ENCODE data around the gene SMYD3.
"Not testable (repeated sequence)": the region's sequence is repeated elsewhere in the genome, so short reads cannot be mapped to it uniquely, and the experiment has no call there.

Gene SMYD3

DNA sequence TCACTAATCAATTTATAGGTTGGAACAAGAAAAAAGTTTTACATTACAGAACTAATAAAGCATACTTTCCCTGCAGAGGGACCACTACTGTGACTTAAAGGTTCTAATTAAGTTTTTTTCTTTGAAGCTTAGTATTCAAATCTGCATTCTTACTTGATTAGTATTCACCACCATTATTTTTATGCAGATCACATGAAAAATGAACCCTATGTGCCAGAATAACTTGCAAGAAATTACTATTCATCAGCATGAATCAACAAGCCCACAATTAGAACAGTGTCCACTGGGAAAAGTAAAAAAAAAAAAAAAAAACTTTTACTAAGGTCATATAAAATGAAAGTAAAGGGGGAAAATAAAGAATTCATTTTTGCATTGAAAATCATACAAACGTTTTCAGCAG, 90.8 kb downstream of the SMYD3 start:
- DNase-seq = no peak

DNA sequence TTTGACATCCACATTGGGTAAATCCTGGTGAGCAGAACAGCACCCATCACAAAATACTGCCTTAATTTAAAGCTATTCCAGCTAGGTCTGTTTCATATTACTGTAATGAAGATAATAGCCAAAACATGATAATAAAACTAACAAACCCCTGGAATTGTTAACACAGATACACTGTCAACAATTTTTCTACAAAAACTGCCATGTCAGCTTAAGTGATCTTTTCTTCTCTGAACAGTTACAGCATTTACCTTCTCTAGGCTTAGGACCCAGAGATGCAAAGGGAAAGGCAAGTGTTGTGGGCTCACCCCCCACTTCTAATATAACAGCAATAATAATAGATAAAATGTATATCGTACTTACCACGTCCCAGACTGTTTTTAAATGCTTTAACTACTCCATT, 92.1 kb downstream of the SMYD3 start:
- no peak for DNase-seq

DNA sequence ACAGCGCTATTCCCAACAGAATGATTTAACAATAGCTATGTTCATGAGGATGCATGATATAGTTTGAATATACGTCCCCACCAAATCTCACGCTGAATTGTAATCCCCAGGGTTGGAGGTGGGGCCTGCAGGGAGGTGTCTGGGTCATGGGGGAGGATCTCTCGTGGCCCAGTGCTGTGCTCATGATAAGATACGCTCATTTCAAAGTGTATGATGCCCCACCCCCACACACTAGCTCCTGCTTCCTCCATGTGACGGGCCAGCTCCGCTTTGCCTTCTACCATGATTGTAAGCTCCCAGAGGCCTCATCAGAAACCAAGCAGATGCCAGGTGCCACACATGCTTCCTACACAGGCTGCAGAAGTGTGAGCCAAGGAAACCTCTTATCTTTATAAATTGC, 93.6 kb downstream of the SMYD3 start:
- DNase-seq = no peak

DNA sequence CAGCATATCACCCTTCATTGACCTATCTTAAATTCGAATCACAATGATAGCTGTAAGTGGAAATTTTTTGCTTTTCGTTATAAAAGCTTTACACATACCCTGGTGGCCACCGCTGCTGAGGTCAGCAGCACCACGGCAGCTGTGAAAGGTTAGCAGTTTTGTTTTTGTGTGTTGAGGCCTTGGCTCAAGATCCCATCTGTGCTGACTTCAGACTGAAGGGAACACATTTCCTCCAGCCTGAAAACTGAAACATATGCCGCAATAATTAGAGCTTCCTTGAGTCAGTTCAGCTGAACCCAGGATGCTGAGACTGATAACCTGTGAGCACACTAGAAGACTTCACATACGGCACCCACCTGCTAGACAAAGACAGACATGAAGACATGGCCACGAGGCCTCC, 103.0 kb downstream of the SMYD3 start:
- no peak for DNase-seq

DNA sequence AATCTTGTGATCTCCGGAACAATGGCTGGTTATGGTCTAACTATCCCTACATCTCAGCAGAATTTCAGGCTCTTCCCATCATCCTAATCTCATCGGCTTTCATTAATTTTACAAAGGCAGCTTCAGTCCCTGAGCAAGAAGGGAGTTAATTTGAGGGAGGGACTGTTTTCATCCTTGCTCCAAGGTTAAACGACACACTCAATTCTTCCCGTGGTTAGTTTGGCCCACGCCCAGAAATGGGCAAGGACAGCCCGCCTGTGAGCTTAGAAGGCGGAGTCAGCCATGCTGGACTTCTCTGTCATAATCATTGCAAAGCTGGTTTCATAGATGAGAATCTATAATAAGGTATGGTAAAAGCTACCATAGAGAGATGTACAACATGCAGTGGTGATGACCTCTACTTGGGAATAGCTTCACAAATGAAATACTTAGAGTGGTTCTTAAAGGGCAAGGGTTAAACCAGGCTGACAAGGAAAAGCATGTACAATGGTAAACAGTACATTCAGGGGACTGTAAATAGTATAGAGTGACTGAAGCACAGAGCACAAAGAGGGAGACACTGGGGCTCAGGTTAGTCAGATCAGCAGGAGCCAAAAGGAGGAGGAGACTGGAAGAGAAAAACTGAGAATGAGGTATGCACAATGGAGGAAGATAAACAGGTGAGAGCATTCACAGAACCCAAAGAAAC, 108.8 kb downstream of the SMYD3 start:
- no peak for DNase-seq

DNA sequence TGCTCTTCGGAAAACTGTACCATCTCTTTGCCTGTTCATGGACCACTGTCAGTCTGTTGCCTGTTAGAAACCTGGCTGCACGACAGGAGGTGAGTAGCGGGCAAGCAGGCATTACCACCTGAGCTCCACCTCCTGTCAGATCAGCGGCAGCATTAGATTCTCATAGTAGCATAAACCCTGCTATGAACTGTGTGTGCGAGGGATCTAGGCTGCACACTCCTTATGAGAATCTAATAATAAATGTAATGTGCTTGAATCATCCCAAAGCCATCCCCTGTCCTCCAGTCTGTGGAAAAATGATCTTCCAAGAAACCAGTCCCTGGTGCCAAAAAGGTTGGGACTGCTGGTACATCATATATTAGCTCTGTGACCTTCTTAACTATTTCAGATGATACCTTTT, 110.0 kb downstream of the SMYD3 start:
- DNase-seq = no peak

DNA sequence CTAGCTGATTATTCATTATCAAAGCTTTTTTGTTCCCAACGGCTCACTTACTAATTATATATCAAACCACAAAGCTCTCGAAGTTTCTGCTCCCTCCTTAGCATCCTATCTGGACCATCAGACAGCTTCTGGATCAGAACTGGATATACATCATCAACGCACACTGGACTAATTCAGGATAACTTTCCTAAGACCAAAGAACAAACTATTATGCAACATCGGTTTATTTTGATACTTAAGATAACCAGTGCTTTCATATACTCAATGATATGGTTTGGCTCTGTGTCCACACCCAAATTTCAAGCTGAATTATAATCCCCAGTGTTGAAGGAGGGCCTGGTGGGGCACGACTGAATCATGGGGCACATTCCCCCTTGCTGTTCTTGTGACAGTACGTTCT, 110.8 kb downstream of the SMYD3 start:
- DNase-seq = no peak

DNA sequence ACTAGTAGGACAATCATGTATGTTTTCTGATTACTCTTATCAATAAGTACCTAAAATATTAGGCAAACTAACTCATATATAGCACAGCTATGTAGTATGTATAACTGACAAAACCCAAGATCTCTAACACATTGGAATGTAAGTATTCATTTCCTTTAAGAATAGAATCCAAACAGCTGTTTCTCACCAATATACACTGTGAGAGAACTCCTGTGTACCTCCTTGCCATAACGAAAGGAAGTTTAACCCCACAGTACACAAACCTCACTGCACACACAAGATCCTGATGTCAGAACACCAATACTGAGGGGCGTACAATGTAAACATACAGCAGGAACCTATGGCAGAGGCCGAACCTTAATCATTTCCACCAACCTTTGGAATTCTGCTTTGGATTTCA, 113.0 kb downstream of the SMYD3 start:
- no peak for DNase-seq

DNA sequence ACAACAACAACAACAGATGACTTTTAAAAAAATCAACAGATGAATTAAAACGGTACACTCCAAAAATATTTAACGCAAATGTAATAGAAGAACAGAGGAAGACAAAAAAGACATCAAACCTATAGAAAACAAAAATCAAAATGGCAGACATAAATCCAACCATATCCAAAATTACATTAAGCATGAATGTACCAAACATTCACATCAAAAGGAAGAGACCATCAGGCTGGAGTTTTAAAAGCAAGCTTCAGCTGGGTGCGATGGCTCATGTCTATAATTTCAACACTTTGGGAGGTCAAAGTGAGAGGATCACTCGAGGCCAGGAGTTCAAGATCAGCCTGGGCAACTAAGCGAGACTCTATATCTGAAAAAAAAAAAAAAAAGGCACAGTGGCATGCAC, 116.2 kb downstream of the SMYD3 start:
- no peak for DNase-seq

DNA sequence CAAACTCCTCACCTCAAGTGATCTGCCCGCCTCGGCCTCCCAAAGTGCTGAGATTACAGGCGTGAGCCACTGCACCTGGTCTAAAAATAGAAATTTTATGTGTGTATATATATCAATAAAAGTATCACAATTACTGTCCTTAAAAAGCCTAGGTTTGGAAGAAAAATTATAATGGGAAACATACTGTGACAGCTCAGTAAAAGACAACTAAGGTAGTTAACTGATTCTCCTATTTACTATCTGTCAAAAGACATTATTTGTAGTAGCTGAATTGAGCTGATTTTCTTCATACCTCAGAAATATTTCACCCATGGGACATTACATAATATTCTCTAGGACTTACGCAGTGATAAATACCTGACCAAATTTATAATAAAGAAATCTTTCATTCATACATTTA, 122.5 kb downstream of the SMYD3 start:
- no peak for DNase-seq

DNA sequence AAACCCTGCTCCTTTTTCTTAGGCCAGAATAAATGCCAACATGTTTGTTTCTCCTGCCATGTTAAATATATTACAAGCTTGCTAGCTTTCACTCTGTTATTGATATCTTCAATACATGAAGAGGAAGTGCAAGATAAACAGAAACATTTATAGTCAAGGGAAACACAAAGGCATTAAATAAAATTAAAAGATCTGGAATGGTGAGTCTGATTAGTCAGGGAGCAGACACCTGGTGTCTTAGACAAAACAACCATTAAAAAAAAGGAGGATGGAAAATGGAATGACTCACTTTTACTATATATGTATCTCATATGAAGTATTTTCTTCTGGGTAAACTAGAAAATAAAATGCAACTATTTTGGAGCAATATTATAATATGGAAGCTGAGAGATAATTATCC, 123.3 kb downstream of the SMYD3 start:
- no peak for DNase-seq

DNA sequence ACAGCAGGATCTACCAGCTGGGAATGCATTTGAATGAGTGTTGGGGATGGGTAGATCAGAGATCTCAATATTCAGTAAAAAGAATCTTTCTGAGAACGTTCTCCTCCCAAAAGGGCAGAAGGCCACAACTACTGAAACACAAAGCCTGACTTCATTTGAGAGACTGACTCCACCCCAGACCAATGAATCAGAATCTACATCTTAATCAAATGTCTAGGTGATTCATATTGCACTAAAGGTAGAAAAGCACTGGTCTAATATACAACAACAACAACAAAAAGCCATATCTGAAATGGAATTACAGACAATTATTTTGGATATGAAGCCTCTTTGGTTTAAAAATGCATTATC, 123.9 kb downstream of the SMYD3 start:
- no peak for DNase-seq

DNA sequence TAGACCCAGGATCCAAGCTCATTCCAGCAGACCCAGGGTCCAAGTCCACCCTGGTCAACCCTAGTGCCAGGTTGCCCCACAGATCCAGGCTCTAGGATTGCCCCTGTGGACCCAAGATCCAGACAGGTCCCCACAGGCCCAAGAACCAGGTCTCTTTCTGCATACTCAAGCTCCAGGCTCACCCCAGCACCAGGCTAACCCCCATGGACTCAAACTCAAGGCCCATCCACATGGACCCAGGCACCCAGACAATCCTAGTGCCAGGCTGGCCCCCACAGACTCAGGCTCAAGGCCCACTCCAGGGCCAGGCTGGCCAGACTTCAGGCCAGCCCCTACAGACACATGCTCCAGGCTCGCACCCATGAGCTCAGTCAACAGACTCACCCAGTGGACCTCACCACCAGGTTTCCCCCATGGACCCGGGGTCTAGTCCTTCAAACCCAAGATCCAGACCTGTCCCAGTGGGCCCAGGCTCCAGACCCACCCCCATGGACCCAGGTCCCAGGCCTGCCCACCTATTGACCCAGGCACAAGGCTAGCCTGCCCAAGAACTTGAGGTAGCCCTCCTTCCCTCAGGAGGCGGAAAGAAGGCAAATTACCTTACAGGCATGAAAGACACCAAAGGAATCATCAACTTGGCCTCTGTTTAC, 124.4 kb downstream of the SMYD3 start:
- no peak for DNase-seq

DNA sequence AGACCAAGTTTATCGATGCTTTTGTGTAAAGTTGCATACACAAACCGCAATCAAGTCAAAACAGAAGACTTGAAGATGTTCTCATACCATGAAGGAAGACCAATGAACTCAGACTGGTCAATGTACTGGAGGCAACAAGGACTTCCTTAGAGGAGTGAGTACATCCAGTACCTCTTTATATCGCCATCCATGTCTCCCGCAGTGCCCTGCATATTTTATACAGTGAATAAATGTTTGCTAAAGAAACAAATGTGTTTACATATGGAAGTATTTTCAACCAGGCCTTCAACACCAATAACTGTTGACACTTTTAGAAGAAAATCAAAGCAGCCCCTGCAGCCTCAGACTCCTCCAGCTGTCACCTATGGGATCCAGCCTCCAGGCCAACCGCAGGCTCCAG, 125.6 kb downstream of the SMYD3 start:
- no peak for DNase-seq

DNA sequence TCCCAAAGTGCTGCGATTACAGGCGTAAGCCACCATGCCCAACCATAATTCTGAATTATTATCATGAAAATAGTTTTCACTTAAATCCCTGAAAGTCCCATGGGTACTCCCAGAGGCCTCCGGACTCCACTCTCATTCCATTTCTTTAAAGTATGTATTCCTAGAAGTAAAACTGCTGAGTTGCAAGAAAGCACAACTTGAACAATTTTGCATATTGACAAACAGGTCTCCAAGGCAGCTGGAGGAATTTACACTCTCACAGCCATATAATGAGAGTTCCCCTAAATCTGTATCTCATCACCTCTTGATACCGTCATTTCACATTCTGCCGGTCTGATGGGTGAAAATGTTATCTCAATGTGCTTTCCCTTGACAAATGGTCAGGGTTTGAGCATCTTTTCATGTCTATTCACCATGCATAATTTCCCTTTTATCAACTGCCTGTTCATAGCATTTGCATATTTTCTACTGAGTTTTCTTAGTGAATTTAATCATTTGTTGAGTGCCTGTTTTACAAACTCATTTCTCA, 129.4 kb downstream of the SMYD3 start:
- no peak for DNase-seq

DNA sequence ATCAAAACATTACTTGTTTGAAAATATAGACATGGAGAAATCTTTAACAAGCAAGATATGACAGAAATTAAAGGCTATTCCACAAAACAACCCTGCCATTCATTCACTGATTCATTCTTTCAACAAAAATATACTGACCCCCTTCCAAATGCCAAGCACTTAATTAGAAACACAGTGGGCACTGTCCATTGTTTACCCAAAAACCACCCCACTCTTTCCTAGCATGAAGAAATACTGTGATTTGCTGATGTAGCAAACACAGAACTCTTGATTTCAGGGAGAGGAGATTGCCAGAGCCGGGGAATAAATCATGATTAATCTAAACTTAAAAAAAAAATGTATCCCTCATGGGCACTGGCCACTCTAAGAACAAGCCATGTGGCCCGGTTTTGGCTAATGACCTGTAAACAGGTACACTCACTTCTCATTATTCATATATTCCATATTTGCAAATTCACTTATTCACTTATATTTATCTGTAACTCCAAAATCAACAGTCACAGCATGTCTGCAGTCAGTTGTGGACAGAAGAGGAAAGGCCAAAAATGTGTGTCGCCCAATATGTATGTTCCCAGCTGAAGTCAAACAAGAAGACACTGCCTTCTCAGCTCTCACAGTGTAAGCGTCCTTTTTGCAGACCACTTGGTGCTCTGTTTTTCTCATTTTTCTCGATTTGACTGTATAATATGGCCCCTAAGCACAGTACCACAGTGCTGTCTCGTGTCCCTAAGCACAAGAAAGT, 133.1 kb downstream of the SMYD3 start:
- no peak for DNase-seq

DNA sequence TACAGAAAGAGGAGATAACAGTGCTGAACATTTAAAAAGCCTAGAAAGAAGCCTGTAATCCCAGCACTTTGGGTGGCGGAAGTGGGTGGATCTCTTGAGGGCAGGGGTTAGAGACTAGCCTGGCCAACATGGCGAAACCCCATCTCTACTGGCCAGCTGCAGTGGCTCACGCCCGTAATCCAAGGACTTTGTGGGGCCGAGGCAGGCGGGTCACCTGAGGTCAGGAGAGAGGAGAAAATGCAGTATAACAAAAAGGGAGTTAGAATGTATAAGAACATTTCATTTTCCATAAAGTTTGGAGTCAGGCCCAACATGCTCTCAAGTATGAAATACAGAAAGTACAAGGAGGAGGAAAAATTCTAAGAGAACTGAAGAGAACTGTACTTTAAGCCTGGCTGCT, 134.5 kb downstream of the SMYD3 start:
- DNase-seq = no peak

DNA sequence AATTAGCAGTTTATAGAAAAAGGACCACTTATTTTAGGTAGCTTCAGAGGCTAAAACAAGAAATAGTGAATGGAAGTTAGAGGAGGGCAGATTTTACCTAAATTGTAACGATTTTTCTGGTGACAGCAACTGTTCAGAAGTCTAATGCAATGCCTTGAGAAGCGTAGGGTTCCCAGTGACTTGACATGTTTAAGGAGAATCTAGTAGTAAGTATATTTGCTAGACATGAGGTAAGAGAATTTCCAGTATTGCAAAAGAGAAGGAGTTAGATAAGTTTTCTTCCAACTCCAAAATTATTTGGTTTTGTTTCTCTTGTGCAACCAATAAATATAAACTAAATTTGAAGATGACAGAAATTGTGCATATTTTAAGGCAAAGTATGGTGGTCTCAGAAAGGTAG, 140.0 kb downstream of the SMYD3 start:
- DNase-seq = no peak

DNA sequence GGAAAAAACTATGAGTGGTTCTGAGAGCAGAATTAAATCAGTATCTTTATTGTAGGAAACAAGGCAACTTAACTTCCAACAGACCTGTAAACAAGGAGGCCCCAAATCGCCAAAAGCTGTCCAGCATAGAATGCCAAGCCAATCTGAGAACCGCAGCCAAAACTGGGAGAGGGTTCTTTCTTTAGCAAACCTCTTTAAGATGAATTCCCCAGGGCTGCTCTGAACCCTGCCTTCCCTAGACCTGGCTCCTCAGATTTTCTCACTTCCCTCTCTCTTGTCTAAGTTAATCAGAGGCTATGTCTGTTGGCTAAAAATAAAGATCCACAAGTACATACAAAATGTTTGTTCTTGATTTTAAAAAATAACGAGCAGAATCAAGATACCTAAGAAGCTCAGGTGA, 141.4 kb downstream of the SMYD3 start:
- DNase-seq = no peak

DNA sequence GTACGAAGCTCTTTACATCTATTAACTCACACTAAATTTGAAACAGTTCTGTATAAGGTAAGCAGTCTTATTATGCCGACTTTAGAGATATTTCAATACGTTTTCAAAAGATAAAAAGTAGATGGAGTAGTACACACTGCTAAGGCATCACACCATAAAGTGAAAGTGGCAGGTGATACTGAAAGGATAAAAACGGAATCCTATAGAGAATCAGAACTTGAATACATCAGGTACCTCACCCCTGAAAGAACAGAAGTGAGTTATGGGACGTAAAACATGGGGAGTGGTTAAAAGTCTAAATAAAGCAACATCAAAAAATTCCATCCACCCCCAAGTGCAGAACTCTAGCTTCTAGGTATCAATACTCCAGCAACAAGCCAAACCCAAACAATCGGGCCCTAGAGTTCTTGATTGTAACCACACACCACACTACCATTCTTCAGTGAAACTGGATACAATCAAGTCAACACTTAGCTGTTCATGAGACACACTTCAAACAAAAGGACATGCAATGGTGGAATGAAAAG, 142.6 kb downstream of the SMYD3 start:
- no peak for DNase-seq

DNA sequence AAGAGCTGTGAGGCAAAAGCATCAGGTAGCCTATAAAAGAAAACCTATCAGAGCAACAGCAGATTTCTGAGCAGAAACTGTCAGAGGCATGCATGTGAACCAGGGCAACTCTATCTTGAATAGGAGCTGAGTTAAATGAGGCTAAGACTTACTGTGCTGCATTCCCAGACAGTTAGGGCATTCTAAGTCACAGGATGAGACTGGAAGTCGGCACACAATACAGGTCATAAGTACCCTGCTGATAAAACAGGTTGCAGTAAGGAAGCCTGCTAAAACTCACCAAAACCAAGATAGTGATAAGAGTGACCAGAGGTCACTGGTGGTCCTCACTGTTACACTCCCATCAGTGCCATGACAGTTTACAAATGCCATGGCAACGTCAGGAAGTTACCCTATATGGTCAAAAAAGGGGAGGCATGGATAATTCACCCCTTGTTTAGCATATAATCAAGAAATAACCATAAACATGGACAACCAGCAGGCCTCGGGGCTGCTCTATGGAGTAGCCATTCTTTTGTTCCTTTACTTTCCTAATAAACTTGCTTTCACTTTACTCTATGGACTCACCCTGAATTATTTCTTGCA, 150.0 kb downstream of the SMYD3 start:
- not testable (repeated sequence) for DNase-seq

DNA sequence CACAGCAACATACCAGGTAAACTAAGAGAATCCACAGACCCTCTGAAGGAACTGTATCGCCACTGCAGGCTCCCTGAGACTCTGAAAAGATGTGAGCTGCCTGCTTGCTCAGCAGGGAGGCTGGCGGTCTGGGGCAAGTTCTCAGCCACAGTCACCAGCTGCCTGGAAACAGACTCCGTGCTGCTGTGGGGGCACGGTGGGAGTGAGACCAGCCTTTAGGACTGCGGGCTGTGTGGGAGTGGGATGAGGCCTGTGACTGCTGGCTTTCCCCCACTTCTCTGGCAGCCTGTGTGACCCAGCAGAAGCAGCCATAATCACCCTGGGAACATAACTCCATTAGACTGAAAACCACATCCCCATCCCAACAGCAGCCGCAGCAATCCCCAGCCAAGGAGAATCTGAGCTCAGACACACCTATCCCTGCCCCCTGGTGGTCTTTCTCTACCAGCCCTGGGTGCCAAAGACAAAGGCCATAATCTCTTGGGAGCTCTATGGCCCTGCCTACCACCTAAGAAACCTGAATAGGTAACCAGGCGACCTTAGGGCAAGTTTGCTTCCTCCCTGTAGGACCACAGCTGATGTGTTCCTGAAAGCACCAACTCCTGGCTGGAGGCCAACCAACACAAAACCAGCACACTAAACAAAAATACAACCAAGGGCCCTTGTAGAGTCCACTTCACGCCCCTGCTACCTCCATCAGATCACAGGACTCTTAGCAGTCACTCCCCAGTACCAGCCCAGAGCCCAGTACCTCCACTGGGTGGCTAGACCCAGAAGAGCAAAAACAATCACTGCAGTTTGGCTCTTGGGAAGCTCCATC, 151.5 kb downstream of the SMYD3 start:
- DNase-seq = no peak
